Stimulated activated CD4-positive, alpha-beta T cell treated with anti-CD3 and anti-CD28 coated beads, Interleukin-15, amount 100 ng/mL, for 24 hours (primary cell): ENCODE measurements around the gene EMP3.
A peak's percentile ranks its signal among the peaks of the same experiment; 100 is the strongest.
"Not testable (repeated sequence)": the region's sequence is repeated elsewhere in the genome, so short reads cannot be mapped to it uniquely, and the experiment has no call there.

ENCODE experiments used
- DNase-seq: peaks from one replicate; pipeline ENCODE4 v3.0.0-alpha.2; 2020

Gene EMP3

GRCh38 chr19:48348737-48349136 is 23.4 kb downstream of the EMP3 start:
- no peak for DNase-seq

GRCh38 chr19:48350856-48351255 is 25.5 kb downstream of the EMP3 start:
- DNase-seq: no peak

DNA sequence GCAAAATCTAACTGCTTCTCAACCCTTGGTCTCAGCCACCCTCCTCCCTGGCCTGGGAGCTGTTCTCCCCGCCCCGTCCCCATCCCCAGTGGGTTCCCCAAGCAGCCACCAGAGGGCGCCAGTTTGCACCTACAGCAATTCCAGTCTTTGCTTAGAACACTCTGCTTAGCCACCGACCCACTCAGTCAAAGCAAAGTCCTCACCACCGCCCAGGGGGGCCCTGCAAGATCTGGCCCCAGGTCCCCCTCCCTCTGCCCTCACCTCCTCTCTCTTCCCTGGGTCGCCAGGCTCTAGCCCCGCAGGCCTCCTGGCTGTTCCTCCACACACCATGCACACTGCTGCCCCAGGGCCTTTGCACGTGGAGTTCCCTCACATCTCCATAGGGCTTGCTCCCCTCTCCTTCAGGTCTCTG is 26.0 kb downstream of the EMP3 start:
- peak; percentile 88 for DNase-seq

- DNase-seq: no peak
Observed at GRCh38 chr19:48353677-48354076, 28.3 kb downstream of the EMP3 start.

- DNase-seq: no peak
Observed at GRCh38 chr19:48354332-48354992, 29.1 kb downstream of the EMP3 start.

GRCh38 chr19:48355365-48355954 is 30.1 kb downstream of the EMP3 start:
- no peak for DNase-seq

- DNase-seq: no peak
Observed at GRCh38 chr19:48359123-48359522, 33.8 kb downstream of the EMP3 start.

GRCh38 chr19:48361912-48362311 is 36.6 kb downstream of the EMP3 start:
- DNase-seq: no peak

- peak; percentile 95 for DNase-seq
Observed at GRCh38 chr19:48362716-48363499, 37.6 kb downstream of the EMP3 start.

DNA sequence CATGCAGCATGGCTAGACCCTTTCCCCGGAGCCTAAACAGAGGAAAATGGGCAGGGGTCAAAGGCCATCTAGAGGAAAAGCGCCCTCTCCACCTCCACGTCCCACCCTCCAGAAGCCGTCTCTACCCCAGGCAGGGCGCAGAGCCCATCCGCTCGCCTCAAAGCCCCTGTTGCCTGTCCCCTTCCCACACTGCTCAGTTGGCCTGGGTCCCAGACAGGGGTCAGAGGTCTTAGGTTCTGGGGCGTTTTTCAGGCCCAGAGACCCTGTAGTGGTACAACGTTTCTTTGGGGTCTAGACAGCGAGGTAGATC is 38.1 kb downstream of the EMP3 start:
- DNase-seq: no peak

DNA sequence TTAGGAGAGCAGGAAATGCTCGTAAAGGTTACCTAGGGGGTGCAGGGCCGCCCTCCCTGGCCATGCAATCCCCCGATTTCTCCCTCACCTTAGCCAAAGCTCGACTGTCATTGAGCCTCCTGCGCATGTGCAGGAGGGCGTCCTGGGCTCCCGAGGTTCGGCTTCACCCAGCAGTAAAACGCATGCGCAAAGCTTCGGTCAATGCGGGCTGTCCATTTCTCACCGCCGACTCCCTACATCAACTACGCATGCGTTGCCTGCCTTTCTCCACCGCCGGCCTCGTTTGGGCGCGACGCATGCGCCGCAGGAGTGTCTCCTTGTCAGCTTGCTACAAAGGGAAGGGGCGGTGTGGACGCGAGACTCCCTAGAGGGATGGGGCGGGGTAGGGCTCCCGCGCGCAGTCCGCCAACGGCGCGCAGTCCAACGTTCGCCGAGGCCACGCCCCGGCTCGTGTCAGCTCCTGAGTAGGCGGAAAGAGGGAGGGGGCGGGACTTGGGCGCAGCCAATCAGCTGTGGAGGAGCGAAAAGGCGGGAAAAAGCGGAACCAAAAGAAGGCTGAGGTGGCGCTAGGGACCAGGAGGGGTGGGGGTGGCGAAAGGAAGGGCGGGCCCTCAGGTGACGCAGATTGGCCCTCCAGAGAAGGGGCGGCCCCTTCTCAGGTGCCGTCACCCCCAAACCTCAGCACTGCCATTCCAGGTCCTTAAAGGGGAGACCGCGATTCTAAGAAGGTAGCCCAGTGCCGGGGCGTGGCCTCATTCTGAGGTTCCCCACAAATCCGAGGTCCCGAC is 38.7 kb downstream of the EMP3 start, which contains the start of the genes SYNGR4 and TMEM143:
SYNGR4 (plus strand) TSS at position 558 of the 788 bp plus-strand sequence. CDS start 1,476 bp downstream, outside the sequence.
TMEM143 (minus strand) TSS at position 131 of the 788 bp plus-strand sequence; CDS start at position 111, 20 bp downstream.
- DNase-seq: peak; percentile 97

- no peak for DNase-seq
Observed at GRCh38 chr19:48364598-48365348, 39.4 kb downstream of the EMP3 start.

- DNase-seq: no peak
Observed at GRCh38 chr19:48365602-48366001, 40.2 kb downstream of the EMP3 start.

- DNase-seq: no peak
Observed at GRCh38 chr19:48367855-48368254, 42.5 kb downstream of the EMP3 start.

- no peak for DNase-seq
Observed at GRCh38 chr19:48368936-48369335, 43.6 kb downstream of the EMP3 start.

GRCh38 chr19:48370955-48371354 is 45.6 kb downstream of the EMP3 start:
- no peak for DNase-seq

DNA sequence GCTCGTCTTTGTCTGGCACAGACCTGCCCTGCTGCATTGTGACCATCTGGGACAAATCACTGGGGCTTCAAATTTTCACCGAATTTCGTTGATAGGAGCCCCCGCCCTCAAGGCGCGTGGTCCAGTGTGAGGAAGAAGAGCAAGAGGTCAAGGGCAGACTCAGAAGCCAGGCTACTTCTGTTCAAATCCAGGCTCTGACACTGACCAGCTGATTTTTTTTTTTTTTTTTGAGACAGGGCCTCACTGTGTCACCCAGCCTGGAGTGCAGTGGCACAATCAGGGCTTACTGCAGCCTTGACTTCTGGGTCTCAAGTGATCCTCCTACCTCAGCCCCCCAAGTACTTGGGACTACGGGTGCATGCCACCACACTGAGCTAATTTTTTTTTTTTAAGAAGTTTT is 46.0 kb downstream of the EMP3 start:
- no peak for DNase-seq

DNA sequence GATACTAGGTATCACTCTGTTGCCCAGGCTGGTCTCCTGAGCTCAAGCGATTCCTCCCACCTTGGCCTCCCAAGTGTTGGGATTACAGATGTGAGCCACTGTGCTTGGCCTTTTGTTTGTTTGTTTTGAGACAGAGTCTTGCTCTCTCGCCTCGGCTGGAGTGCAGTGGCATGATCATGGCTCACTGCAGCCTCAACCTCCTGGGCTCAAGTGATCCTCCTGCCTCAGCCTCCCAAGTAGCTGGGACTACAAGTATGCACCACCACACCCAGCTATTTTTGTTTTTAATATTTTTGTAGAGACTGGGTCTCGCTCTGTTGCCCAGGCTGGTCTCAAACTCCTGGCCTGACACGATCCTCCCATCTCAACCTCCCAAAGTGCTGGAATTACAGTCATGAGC is 46.4 kb downstream of the EMP3 start:
- not testable (repeated sequence) for DNase-seq

GRCh38 chr19:48372904-48373303 is 47.6 kb downstream of the EMP3 start:
- DNase-seq: no peak

DNA sequence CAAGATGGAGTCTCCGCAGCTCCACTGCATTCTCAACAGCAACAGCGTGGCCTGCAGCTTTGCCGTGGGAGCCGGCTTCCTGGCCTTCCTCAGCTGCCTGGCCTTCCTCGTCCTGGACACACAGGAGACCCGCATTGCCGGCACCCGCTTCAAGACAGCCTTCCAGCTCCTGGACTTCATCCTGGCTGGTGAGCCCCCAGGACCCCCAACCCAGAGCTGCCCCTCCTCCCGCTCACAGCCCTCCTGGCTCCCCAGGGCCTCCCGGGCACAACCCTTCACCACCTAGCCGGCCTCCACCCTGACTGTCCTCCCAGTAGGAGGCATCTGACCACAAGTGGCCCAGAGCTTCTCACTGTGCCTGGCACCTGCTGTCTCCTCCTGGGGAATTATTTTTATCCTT is 48.2 kb downstream of the EMP3 start:
- no peak for DNase-seq

- no peak for DNase-seq
Observed at GRCh38 chr19:48378194-48378570, 52.8 kb downstream of the EMP3 start.

DNA sequence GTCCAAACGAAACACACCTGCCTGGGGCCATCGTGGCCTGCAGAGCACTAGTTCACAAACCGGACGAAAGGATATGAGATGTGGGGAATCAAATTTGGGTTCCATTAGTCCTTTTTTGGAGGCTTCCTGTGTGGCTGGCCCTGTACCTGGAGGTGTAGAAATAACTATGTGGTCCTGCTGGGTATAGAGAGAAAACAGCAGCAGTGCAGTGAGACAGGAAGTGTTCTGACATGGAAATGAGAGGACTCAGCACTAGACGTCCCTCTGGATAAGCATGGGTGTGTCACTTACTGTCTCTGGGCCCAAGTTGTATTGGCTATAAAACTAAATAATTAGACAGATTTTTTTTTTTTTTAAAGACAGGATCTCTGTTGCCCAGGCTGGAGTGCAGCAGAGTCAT is 53.7 kb downstream of the EMP3 start:
- no peak for DNase-seq
